ENCODE results near the gene PAK4.

PAK4 gene

DNA sequence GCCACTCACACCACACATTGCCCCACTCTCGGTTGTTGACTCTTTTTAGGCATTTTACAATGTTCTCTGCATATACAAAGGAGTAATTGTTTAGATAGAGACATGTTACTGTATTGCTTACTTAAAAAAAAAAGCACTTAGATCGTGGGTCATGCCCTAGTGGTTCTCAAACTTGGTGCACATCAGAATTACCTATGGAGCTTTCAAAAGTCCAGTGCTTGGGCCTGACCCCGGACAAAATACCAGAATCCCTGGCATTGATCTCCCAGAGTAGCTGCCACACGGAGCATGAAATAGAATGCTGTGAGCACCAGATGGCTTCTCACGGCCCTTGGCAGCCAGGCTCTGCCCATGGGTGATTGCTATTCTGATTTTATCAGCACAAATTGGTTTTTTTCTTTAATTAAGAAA lies 21.4 kb upstream of the PAK4 start:
- TF ChIP-seq REST (IDR thresholded peaks at IDR 0.05; ENCODE audit: low read depth) (no peak), CREB1 (IDR thresholded peaks at IDR 0.05; ENCODE audit: low read depth) (no peak), EGR1 (IDR thresholded peaks at IDR 0.05) (no peak), YY1 (IDR thresholded peaks at IDR 0.05; ENCODE audit: low read depth) (no peak), NFIC (IDR thresholded peaks at IDR 0.05) (no peak), TCF12 (IDR thresholded peaks at IDR 0.05; ENCODE audit: low read depth) (no peak), MAX (IDR thresholded peaks at IDR 0.05) (no peak), FOXM1 (IDR thresholded peaks at IDR 0.05; ENCODE audit: borderline replicate concordance, low read depth) (no peak), TEAD4 (IDR thresholded peaks at IDR 0.05) (no peak), ZBTB7A (IDR thresholded peaks at IDR 0.05; ENCODE audit: low read depth) (no peak)

- TF ChIP-seq REST (IDR thresholded peaks at IDR 0.05; ENCODE audit: low read depth) (no peak), FOXM1 (IDR thresholded peaks at IDR 0.05; ENCODE audit: borderline replicate concordance, low read depth) (no peak), TEAD4 (IDR thresholded peaks at IDR 0.05) (no peak), MAX (IDR thresholded peaks at IDR 0.05) (no peak), USF1 (IDR thresholded peaks at IDR 0.05) (no peak), NFIC (IDR thresholded peaks at IDR 0.05) (no peak), TCF12 (IDR thresholded peaks at IDR 0.05; ENCODE audit: low read depth) (no peak), CREB1 (IDR thresholded peaks at IDR 0.05; ENCODE audit: low read depth) (no peak), YY1 (IDR thresholded peaks at IDR 0.05; ENCODE audit: low read depth) (no peak), EP300 (IDR thresholded peaks at IDR 0.05; ENCODE audit: borderline replicate concordance) (no peak), ZBTB7A (IDR thresholded peaks at IDR 0.05; ENCODE audit: low read depth) (no peak), CEBPB (IDR thresholded peaks at IDR 0.05) (no peak), TAF1 (IDR thresholded peaks at IDR 0.05; ENCODE audit: low read depth) (no peak), EGR1 (IDR thresholded peaks at IDR 0.05) (no peak), RAD21 (IDR thresholded peaks at IDR 0.05; ENCODE audit: low read depth) (no peak)
Observed at GRCh38 chr19:39106194-39106593, 19.4 kb upstream of the PAK4 start.

GRCh38 chr19:39109641-39110040 lies 15.9 kb upstream of the PAK4 start:
- no peak for TF ChIP-seq FOXM1 (IDR thresholded peaks at IDR 0.05; ENCODE audit: borderline replicate concordance, low read depth)
- TF ChIP-seq ZBTB7A (IDR thresholded peaks at IDR 0.05; ENCODE audit: low read depth) = no peak
- no peak for TF ChIP-seq YY1 (IDR thresholded peaks at IDR 0.05; ENCODE audit: low read depth)
- no peak for TF ChIP-seq EP300 (IDR thresholded peaks at IDR 0.05; ENCODE audit: borderline replicate concordance)

DNA sequence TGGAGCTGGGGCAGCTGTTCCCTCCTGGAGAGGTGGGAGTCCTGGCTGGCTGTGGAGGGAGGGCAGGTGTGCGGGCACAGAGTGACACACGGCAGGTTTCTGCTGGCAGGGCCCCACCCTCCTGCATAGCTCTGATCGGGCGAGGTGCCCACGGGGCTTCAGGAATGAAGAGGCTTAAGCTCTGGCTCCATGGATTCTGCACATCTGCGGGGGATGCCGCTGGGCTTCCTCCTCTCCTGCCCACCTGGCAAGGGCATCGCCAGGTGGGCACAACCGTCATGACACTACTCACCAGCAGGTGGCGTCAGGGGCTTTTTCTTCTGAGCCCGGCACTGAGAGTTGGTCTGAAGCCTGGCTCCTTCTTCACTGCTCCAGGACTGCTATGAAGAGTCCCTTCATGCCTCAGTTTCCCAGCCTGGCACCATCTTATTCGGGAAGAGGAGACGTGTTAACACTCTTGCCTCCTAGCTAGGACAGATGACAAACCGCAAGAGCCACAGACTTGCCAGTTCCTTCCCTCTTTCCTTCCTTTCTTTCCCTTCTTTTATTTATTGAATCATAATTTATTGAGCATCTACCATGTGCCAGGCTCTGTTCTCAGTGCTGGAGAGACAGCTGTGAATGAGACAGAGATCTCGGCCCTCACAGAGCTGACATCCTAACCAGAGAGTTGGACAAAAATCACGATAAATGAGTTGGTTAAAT lies 15.2 kb upstream of the PAK4 start:
- TF ChIP-seq TEAD4 (IDR thresholded peaks at IDR 0.05) (no peak), YY1 (IDR thresholded peaks at IDR 0.05; ENCODE audit: low read depth) (no peak), FOXM1 (IDR thresholded peaks at IDR 0.05; ENCODE audit: borderline replicate concordance, low read depth) (no peak), EP300 (IDR thresholded peaks at IDR 0.05; ENCODE audit: borderline replicate concordance) (no peak), EGR1 (IDR thresholded peaks at IDR 0.05) (no peak), CEBPB (IDR thresholded peaks at IDR 0.05) (no peak), MAX (IDR thresholded peaks at IDR 0.05) (no peak), TAF1 (IDR thresholded peaks at IDR 0.05; ENCODE audit: low read depth) (no peak), RAD21 (IDR thresholded peaks at IDR 0.05; ENCODE audit: low read depth) (peak; percentile 76), NFIC (IDR thresholded peaks at IDR 0.05) (no peak), USF1 (IDR thresholded peaks at IDR 0.05) (no peak), TCF12 (IDR thresholded peaks at IDR 0.05; ENCODE audit: low read depth) (no peak), CREB1 (IDR thresholded peaks at IDR 0.05; ENCODE audit: low read depth) (no peak), ZBTB7A (IDR thresholded peaks at IDR 0.05; ENCODE audit: low read depth) (0 out of 2 replicates have a peak, but pooled peaks have one; percentile 37), REST (IDR thresholded peaks at IDR 0.05; ENCODE audit: low read depth) (no peak)
